Nephron progenitor cell (in vitro differentiated cells): ENCODE measurements around the gene DCST1.

Source experiments
- DNase-seq: peaks from one replicate; pipeline ENCODE4 v3.0.0; 2021
- H3K27ac Mint-ChIP-seq: 2 replicates; pipeline ENCODE4 v1.8.0; 2021; ENCODE audit warnings: mild to moderate bottlenecking, moderate library complexity, mixed read lengths
- H3K27me3 Mint-ChIP-seq: 2 replicates; pipeline ENCODE4 v1.8.0; 2021; ENCODE audit warnings: mild to moderate bottlenecking, low read depth, mixed read lengths; ENCODE audit not compliant: poor library complexity
- H3K36me3 Mint-ChIP-seq: 2 replicates; pipeline ENCODE4 v1.8.0; 2021; ENCODE audit warnings: low read depth, mixed read lengths
- H3K4me1 Mint-ChIP-seq: 2 replicates; pipeline ENCODE4 v1.8.0; 2021; ENCODE audit warnings: mixed read lengths
- H3K4me3 Mint-ChIP-seq: 2 replicates; pipeline ENCODE4 v1.8.0; 2021; ENCODE audit warnings: mild to moderate bottlenecking, moderate library complexity, mixed read lengths
- H3K9me3 Mint-ChIP-seq: 2 replicates; pipeline ENCODE4 v1.8.0; 2021; ENCODE audit warnings: mild to moderate bottlenecking, moderate library complexity, mixed read lengths
- TF ChIP-seq, protein P1 (sequence below): fragments of 200-600 bp; sonication (generic); IDR thresholded peaks from 2 replicates; pipeline ENCODE4 v1.5.0; 2021; ENCODE audit warnings: antibody characterized with exemption

DCST1 gene

GRCh38 chr1:155063550-155064110 is 30.0 kb downstream of the DCST1 start, which contains the start of gene EFNA4:
EFNA4 (plus strand) TSS chr1:155063740; CDS start chr1:155063824, 84 bp downstream.
- Mint-ChIP-seq H3K4me1 (peaks cover 57% of the 10 kb centered on the region), H3K27ac (peak within 1 kb of the TSS; percentile 96), H3K9me3 (no peaks in the 10 kb centered on the region), H3K27me3 (peaks cover 18% of the 10 kb centered on the region), H3K36me3 (peaks cover 21% of the 10 kb centered on the region), H3K4me3 (peak within 1 kb of the TSS; percentile 96)
- TF ChIP-seq, protein P1, sequence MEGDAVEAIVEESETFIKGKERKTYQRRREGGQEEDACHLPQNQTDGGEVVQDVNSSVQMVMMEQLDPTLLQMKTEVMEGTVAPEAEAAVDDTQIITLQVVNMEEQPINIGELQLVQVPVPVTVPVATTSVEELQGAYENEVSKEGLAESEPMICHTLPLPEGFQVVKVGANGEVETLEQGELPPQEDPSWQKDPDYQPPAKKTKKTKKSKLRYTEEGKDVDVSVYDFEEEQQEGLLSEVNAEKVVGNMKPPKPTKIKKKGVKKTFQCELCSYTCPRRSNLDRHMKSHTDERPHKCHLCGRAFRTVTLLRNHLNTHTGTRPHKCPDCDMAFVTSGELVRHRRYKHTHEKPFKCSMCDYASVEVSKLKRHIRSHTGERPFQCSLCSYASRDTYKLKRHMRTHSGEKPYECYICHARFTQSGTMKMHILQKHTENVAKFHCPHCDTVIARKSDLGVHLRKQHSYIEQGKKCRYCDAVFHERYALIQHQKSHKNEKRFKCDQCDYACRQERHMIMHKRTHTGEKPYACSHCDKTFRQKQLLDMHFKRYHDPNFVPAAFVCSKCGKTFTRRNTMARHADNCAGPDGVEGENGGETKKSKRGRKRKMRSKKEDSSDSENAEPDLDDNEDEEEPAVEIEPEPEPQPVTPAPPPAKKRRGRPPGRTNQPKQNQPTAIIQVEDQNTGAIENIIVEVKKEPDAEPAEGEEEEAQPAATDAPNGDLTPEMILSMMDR = no peak
- peak; percentile 88 for DNase-seq

DNA sequence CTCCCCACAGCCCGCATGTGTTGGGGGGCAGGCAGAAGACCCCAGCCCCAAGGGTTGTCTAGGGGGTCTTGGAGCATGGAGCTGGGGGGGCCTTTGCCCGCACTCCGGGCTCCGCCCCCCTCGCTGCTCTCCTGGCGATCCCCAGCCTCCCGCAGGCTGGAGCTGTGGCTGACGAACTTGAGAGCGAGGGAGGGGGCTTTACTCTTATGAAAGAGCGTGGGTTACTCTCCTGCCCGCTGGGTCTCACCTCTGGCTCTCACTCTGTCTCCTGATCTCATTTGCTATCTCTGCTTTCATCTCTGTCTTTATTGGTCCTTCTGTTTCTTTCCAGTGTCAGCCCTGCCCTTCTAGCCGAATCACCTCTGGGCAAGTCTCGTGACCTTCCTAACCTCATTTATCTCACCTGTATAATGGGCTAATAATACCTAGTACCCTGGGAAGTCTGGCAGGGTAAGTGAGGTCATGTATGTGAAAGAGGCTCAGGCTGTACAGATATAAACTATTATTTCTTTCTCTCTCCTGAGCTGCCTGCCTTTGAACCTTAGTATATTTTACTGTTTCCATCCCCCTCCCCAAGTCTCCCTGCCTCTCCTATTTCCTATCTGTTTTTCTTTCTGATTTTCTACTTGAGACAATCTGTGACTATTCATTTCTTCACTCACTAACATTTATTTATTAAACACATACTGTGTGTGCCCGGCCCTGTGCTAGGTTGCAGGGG is 30.6 kb downstream of the DCST1 start:
- Mint-ChIP-seq H3K36me3 (peaks cover 21% of the 10 kb centered on the region), H3K27ac (peak overlapping the region; percentile 93), H3K9me3 (no peaks in the 10 kb centered on the region), H3K27me3 (peaks cover 19% of the 10 kb centered on the region), H3K4me3 (peak overlapping the region; percentile 96), H3K4me1 (peaks cover 63% of the 10 kb centered on the region)
- TF ChIP-seq, protein P1 = no peak
- peak; percentile 66 for DNase-seq

DNA sequence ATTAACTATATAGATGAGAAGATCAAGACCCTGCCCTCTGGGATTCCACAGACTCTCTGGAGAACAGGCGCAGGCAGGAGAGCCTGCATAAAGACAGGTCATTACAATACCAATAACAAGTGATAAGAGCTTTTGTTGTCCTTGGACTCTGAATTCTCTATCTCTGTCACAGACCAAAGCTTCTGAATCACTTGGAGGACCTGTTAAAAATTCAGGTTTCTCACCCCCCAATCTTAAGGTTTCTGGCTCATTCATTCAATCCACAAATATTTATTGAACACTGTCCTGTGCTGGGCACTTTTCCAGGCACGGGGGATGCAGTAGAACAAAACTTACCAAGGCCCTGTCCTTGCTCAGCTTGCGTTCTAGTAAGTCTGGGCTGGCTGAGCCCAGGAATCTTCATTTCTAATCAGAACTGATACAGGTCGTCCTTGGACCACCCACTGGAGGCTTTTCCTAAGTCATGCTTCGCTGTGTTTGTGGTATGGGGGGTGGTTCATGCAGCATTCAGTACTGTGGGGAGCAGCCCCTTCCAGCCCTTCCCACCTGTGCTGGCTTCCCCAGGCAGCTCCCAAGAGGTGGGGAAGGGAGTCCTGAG is 31.3 kb downstream of the DCST1 start:
- Mint-ChIP-seq H3K27ac (no peak overlapping the region), H3K4me1 (peaks cover 67% of the 10 kb centered on the region), H3K27me3 (peaks cover 19% of the 10 kb centered on the region), H3K4me3 (peak overlapping the region; percentile 96), H3K9me3 (no peaks in the 10 kb centered on the region), H3K36me3 (peaks cover 21% of the 10 kb centered on the region)
- DNase-seq = no peak
- TF ChIP-seq, protein P1 = no peak

DNA sequence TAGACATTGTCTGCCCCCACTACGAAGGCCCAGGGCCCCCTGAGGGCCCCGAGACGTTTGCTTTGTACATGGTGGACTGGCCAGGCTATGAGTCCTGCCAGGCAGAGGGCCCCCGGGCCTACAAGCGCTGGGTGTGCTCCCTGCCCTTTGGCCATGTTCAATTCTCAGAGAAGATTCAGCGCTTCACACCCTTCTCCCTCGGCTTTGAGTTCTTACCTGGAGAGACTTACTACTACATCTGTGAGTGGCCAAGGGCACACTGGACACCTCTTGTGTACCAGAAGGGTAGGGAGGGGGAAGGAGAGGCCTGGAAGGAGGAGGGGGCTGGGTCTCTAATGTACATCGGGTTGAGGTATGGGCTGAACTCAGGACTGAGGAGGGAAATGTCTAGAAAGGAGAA is 33.2 kb downstream of the DCST1 start:
- peaks cover 16% of the 10 kb centered on the region for H3K27me3 Mint-ChIP-seq
- H3K4me1 Mint-ChIP-seq = peaks cover 73% of the 10 kb centered on the region
- DNase-seq = no peak
- no peaks in the 10 kb centered on the region for H3K9me3 Mint-ChIP-seq
- no peak overlapping the region for H3K27ac Mint-ChIP-seq
- no peak overlapping the region for H3K4me3 Mint-ChIP-seq
- peaks cover 21% of the 10 kb centered on the region for H3K36me3 Mint-ChIP-seq
- TF ChIP-seq, protein P1 = no peak

- peaks cover 11% of the 10 kb centered on the region for H3K27me3 Mint-ChIP-seq
- peaks cover 68% of the 10 kb centered on the region for H3K4me1 Mint-ChIP-seq
- peak overlapping the region; percentile 41 for H3K27ac Mint-ChIP-seq
- TF ChIP-seq, protein P1 = no peak
- H3K4me3 Mint-ChIP-seq = no peak overlapping the region
- H3K36me3 Mint-ChIP-seq = peaks cover 21% of the 10 kb centered on the region
- H3K9me3 Mint-ChIP-seq = no peaks in the 10 kb centered on the region
- DNase-seq = no peak
Measured at GRCh38 chr1:155068599-155068998, 35.0 kb downstream of the DCST1 start.
